GM19043 (cell line): ENCODE measurements around the gene ASCL5.
A peak's percentile ranks its signal among the peaks of the same experiment; 100 is the strongest.

Source experiments
- ATAC-seq: cut with Tn5 transposase; IDR thresholded peaks from one replicate; pipeline ENCODE4 v1.9.1; 2021; ENCODE audit warnings: low read depth; ENCODE audit not compliant: unreplicated experiment

The ASCL5 gene

GRCh38 chr1:201137579-201138310 is 10.8 kb upstream of the ASCL5 start:
- ATAC-seq = no peak

GRCh38 chr1:201137024-201137392 is 10.0 kb upstream of the ASCL5 start:
- no peak for ATAC-seq

GRCh38 chr1:201136355-201137023 is 9.5 kb upstream of the ASCL5 start:
- no peak for ATAC-seq

- no peak for ATAC-seq
These were observed 7.4 kb upstream of the ASCL5 start for GRCh38 chr1:201134405-201134804.

GRCh38 chr1:201131398-201131797 is 4.4 kb upstream of the ASCL5 start:
- no peak for ATAC-seq

- ATAC-seq = no peak
These were observed 2.0 kb upstream of the ASCL5 start for GRCh38 chr1:201128962-201129361.

GRCh38 chr1:201128476-201128875 is 1.5 kb upstream of the ASCL5 start:
- no peak for ATAC-seq

GRCh38 chr1:201127755-201128455 is 921 bp upstream of the ASCL5 start:
- ATAC-seq = no peak

- ATAC-seq = no peak
These were observed 537 bp downstream of the ASCL5 start for GRCh38 chr1:201126463-201126831.

GRCh38 chr1:201125800-201126199 is 1.2 kb downstream of the ASCL5 start:
- no peak for ATAC-seq

GRCh38 chr1:201125019-201125418 is 2.0 kb downstream of the ASCL5 start:
- ATAC-seq = no peak

GRCh38 chr1:201123866-201124265 is 3.1 kb downstream of the ASCL5 start:
- ATAC-seq = no peak

GRCh38 chr1:201122321-201122957 is 4.5 kb downstream of the ASCL5 start:
- no peak for ATAC-seq

GRCh38 chr1:201119206-201120197 is 7.5 kb downstream of the ASCL5 start:
- no peak for ATAC-seq

- no peak for ATAC-seq
These were observed 10.9 kb downstream of the ASCL5 start for GRCh38 chr1:201116091-201116490.

- ATAC-seq = no peak
These were observed 11.5 kb downstream of the ASCL5 start for GRCh38 chr1:201115390-201115937.

GRCh38 chr1:201114245-201115131 is 12.5 kb downstream of the ASCL5 start:
- peak; percentile 93 for ATAC-seq

GRCh38 chr1:201113451-201114244 is 13.3 kb downstream of the ASCL5 start:
- ATAC-seq = no peak
